ENCODE results near the gene STXBP6. TPM values are rescaled to one million over a fixed set of nuclear protein-coding genes. Genes with fewer than 3 reads are reported as not detected.

Gene STXBP6
- total and polyA plus RNA-seq, 2 experiments from 2014 or later: 19.7 to 29.0 TPM

DNA sequence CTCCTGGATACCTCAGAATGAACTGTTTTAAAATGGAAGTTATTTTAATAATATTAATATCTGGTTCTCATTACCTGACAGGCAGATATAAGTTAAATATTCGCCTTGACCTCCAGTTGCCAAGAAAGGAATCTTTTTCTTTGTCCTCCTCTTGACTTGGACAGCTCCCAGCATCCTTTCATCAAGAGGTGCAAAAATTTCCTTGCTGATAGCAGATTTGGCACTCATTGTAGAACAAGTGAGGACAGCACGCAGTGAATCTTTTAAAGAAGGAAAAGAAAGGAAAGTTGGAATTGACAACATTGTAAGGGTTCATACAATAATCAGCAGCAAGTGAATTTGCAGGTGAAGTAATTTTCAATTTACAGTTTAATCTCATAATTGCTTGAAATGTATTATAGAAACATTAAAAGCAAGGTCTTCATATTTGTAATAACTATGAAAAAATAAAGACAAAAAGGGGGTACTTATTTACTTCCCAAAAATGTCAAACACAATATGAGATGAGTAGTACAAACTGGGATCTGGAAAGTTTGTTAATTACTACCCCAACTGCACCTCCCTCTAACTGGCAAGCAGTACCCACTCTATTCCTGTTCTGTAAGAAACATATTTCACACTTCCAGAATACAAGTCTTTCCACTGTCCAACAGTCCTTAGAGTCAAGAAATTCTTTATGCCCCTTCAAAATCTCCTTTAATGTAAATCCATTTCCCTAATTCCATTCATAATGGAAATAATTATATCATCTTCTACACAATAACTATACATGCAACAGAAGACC is 75.2 kb downstream of the STXBP6 start:
- H3K79me2 ChIP-seq (replicated peaks; ENCODE audit: insufficient read depth): no peaks in the 10 kb centered on the region
- H3K4me3 Mint-ChIP-seq: no peak overlapping the region
- no peak overlapping the region for H3K27ac ChIP-seq (ENCODE audit: low read depth)
- no peaks in the 10 kb centered on the region for H3K4me1 Mint-ChIP-seq
- no peaks in the 10 kb centered on the region for H3K9me3 Mint-ChIP-seq
- H3K4me1 ChIP-seq (ENCODE audit: insufficient read depth): no peaks in the 10 kb centered on the region
- ATAC-seq (no peak), DNase-seq (ENCODE audit: low spot score) (no peak)
- no peak for TF ChIP-seq ZNF331 (CRISPR knock-in tag; IDR thresholded peaks at IDR 0.05; ENCODE audit: low read depth)
- TF ChIP-seq, protein P1, sequence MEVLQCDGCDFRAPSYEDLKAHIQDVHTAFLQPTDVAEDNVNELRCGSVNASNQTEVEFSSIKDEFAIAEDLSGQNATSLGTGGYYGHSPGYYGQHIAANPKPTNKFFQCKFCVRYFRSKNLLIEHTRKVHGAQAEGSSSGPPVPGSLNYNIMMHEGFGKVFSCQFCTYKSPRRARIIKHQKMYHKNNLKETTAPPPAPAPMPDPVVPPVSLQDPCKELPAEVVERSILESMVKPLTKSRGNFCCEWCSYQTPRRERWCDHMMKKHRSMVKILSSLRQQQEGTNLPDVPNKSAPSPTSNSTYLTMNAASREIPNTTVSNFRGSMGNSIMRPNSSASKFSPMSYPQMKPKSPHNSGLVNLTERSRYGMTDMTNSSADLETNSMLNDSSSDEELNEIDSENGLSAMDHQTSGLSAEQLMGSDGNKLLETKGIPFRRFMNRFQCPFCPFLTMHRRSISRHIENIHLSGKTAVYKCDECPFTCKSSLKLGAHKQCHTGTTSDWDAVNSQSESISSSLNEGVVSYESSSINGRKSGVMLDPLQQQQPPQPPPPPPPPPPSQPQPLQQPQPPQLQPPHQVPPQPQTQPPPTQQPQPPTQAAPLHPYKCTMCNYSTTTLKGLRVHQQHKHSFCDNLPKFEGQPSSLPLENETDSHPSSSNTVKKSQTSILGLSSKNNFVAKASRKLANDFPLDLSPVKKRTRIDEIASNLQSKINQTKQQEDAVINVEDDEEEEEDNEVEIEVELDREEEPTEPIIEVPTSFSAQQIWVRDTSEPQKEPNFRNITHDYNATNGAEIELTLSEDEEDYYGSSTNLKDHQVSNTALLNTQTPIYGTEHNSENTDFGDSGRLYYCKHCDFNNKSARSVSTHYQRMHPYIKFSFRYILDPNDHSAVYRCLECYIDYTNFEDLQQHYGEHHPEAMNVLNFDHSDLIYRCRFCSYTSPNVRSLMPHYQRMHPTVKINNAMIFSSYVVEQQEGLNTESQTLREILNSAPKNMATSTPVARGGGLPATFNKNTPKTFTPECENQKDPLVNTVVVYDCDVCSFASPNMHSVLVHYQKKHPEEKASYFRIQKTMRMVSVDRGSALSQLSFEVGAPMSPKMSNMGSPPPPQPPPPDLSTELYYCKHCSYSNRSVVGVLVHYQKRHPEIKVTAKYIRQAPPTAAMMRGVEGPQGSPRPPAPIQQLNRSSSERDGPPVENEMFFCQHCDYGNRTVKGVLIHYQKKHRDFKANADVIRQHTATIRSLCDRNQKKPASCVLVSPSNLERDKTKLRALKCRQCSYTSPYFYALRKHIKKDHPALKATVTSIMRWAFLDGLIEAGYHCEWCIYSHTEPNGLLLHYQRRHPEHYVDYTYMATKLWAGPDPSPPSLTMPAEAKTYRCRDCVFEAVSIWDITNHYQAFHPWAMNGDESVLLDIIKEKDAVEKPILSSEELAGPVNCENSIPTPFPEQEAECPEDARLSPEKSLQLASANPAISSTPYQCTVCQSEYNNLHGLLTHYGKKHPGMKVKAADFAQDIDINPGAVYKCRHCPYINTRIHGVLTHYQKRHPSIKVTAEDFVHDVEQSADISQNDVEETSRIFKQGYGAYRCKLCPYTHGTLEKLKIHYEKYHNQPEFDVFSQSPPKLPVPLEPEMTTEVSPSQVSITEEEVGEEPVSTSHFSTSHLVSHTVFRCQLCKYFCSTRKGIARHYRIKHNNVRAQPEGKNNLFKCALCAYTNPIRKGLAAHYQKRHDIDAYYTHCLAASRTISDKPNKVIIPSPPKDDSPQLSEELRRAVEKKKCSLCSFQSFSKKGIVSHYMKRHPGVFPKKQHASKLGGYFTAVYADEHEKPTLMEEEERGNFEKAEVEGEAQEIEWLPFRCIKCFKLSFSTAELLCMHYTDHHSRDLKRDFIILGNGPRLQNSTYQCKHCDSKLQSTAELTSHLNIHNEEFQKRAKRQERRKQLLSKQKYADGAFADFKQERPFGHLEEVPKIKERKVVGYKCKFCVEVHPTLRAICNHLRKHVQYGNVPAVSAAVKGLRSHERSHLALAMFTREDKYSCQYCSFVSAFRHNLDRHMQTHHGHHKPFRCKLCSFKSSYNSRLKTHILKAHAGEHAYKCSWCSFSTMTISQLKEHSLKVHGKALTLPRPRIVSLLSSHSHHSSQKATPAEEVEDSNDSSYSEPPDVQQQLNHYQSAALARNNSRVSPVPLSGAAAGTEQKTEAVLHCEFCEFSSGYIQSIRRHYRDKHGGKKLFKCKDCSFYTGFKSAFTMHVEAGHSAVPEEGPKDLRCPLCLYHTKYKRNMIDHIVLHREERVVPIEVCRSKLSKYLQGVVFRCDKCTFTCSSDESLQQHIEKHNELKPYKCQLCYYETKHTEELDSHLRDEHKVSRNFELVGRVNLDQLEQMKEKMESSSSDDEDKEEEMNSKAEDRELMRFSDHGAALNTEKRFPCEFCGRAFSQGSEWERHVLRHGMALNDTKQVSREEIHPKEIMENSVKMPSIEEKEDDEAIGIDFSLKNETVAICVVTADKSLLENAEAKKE (CRISPR knock-in tag; IDR thresholded peaks at IDR 0.05): no peak
- TF ChIP-seq NANOG (IDR thresholded peaks at IDR 0.05; ENCODE audit: borderline replicate concordance): no peak
- no peak for TF ChIP-seq EZH2 (IDR thresholded peaks at IDR 0.05; ENCODE audit: low read depth, unreplicated experiment)
- TF ChIP-seq, protein P2, sequence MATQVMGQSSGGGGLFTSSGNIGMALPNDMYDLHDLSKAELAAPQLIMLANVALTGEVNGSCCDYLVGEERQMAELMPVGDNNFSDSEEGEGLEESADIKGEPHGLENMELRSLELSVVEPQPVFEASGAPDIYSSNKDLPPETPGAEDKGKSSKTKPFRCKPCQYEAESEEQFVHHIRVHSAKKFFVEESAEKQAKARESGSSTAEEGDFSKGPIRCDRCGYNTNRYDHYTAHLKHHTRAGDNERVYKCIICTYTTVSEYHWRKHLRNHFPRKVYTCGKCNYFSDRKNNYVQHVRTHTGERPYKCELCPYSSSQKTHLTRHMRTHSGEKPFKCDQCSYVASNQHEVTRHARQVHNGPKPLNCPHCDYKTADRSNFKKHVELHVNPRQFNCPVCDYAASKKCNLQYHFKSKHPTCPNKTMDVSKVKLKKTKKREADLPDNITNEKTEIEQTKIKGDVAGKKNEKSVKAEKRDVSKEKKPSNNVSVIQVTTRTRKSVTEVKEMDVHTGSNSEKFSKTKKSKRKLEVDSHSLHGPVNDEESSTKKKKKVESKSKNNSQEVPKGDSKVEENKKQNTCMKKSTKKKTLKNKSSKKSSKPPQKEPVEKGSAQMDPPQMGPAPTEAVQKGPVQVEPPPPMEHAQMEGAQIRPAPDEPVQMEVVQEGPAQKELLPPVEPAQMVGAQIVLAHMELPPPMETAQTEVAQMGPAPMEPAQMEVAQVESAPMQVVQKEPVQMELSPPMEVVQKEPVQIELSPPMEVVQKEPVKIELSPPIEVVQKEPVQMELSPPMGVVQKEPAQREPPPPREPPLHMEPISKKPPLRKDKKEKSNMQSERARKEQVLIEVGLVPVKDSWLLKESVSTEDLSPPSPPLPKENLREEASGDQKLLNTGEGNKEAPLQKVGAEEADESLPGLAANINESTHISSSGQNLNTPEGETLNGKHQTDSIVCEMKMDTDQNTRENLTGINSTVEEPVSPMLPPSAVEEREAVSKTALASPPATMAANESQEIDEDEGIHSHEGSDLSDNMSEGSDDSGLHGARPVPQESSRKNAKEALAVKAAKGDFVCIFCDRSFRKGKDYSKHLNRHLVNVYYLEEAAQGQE (IDR thresholded peaks at IDR 0.05; ENCODE audit: unreplicated experiment): no peak
- TF ChIP-seq ZNF114 (CRISPR knock-in tag; IDR thresholded peaks at IDR 0.05): no peak
- no peak for TF ChIP-seq JUNB (IDR thresholded peaks at IDR 0.05; ENCODE audit: unreplicated experiment)
- no peak for TF ChIP-seq CREB1 (CRISPR knock-in tag; IDR thresholded peaks at IDR 0.05; ENCODE audit: low read depth)
- TF ChIP-seq EZH2phosphoT487 (IDR thresholded peaks at IDR 0.05; ENCODE audit: unreplicated experiment): no peak
- no peak for TF ChIP-seq STAT1 (IDR thresholded peaks at IDR 0.05; ENCODE audit: unreplicated experiment)
- TF ChIP-seq, protein P3, sequence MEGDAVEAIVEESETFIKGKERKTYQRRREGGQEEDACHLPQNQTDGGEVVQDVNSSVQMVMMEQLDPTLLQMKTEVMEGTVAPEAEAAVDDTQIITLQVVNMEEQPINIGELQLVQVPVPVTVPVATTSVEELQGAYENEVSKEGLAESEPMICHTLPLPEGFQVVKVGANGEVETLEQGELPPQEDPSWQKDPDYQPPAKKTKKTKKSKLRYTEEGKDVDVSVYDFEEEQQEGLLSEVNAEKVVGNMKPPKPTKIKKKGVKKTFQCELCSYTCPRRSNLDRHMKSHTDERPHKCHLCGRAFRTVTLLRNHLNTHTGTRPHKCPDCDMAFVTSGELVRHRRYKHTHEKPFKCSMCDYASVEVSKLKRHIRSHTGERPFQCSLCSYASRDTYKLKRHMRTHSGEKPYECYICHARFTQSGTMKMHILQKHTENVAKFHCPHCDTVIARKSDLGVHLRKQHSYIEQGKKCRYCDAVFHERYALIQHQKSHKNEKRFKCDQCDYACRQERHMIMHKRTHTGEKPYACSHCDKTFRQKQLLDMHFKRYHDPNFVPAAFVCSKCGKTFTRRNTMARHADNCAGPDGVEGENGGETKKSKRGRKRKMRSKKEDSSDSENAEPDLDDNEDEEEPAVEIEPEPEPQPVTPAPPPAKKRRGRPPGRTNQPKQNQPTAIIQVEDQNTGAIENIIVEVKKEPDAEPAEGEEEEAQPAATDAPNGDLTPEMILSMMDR (conservative IDR thresholded peaks at IDR 0.05; ENCODE audit: low read depth in 2 of 2): no peak
- no peak for TF ChIP-seq POLR2AphosphoS5 (IDR thresholded peaks at IDR 0.05; ENCODE audit: low read depth)
- TF ChIP-seq, protein P4, sequence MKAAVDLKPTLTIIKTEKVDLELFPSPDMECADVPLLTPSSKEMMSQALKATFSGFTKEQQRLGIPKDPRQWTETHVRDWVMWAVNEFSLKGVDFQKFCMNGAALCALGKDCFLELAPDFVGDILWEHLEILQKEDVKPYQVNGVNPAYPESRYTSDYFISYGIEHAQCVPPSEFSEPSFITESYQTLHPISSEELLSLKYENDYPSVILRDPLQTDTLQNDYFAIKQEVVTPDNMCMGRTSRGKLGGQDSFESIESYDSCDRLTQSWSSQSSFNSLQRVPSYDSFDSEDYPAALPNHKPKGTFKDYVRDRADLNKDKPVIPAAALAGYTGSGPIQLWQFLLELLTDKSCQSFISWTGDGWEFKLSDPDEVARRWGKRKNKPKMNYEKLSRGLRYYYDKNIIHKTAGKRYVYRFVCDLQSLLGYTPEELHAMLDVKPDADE (IDR thresholded peaks at IDR 0.05): no peak
- H3K27me3 Mint-ChIP-seq (ENCODE audit: insufficient read depth, low read depth, poor library complexity): no peaks in the 10 kb centered on the region
- no peak overlapping the region for H3K4me2 ChIP-seq
- no peak overlapping the region for H3K4me3 ChIP-seq
- H3K27me3 ChIP-seq (ENCODE audit: insufficient read depth): no peaks in the 10 kb centered on the region
- no peaks in the 10 kb centered on the region for H3F3A ChIP-seq (replicated peaks; ENCODE audit: low read depth)
- H2AFZ ChIP-seq: no peak overlapping the region
- H3K27ac Mint-ChIP-seq: no peak overlapping the region
- H4K20me1 ChIP-seq (replicated peaks; ENCODE audit: insufficient read depth): no peaks in the 10 kb centered on the region
- no peaks in the 10 kb centered on the region for H3K36me3 ChIP-seq (ENCODE audit: insufficient read depth)
- H3K9me2 ChIP-seq (ENCODE audit: insufficient read depth): no peaks in the 10 kb centered on the region
- H3K36me3 Mint-ChIP-seq (ENCODE audit: low read depth): no peaks in the 10 kb centered on the region

Measured in GM23338 (cell line).